HG03575 (cell line): ENCODE results near the gene TMEM273.

Experiments
- ATAC-seq: cut with Tn5 transposase; IDR thresholded peaks from one replicate; pipeline ENCODE4 v1.9.1; 2021; ENCODE audit not compliant: unreplicated experiment, insufficient number of reproducible peaks, low FRiP score; ENCODE audit errors: extremely low read depth

The TMEM273 gene

DNA sequence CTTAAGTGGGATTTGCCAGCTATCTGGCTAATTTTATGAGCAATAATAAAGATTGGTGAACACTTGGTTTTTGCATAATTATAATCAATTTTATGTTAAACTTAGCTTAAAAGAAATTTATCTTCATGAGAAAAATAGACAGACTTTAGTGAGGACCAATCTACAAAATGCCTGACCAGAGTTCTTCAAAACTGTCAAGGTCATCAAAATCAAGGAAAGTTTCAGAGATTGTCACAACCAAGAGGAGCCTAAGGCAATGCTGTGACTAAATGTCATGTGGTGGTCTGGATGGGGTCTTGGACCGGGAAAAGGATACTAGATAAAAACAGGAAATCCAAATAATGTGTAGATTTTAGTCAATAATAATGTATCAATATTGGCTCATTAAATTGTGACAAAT is 36.7 kb downstream of the TMEM273 start:
- ATAC-seq: no peak

DNA sequence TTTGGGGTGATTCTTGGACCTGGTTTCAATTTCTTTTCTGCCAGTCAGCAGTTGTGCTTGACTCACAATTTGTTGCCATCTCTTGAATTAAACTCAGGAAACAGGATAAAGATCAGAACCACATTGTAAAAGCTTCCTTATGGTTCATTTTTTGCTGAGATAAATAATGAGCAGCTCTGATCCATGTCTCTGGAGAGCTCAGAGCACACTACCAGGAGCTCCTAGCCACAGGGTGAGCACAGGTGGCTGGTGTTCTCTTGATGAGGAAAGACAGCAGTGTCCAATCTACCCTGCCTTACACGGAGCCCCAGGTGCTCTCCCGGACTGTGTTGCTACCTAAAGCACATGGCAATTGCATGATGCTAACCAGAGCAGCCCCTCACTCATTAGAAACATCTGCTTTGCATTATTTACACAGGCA is 37.2 kb downstream of the TMEM273 start:
- ATAC-seq: no peak

DNA sequence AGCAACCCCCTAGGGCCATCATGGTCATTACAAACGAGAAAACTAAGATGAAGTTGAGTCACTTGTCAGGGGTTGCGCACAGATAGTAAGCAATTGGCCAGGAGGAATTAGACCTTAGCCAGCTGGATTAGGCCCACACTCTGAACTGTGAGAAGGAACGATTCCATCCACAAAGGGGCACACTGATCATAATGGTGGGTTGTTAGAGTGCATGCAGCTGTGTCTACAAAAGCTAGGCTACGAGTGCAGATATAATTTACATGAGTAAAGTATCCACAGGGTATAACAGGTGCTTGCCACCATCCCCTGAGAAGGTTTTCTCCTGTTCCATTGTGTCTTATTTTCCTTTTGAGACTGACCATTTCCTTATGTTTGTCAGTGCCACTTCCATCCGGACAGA is 37.8 kb downstream of the TMEM273 start:
- no peak for ATAC-seq

DNA sequence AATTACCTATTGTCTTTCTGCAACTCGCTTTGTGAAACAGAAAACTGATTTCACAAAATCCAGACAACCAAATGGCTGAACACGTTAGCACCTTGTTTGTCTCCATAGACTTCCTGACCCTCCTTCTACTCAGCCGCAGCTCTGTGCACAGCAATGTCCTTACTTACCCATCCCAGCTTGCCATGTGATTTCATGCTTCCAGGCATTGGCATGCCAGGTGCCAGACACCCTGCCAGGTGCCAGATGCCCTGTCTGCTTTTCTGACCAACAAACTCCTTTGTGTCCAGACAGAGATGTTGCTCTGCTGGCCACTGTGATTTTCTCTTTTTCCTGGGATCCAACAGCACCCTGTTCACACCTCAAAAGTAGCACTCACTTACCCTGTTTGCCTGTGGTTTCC is 38.3 kb downstream of the TMEM273 start:
- no peak for ATAC-seq

DNA sequence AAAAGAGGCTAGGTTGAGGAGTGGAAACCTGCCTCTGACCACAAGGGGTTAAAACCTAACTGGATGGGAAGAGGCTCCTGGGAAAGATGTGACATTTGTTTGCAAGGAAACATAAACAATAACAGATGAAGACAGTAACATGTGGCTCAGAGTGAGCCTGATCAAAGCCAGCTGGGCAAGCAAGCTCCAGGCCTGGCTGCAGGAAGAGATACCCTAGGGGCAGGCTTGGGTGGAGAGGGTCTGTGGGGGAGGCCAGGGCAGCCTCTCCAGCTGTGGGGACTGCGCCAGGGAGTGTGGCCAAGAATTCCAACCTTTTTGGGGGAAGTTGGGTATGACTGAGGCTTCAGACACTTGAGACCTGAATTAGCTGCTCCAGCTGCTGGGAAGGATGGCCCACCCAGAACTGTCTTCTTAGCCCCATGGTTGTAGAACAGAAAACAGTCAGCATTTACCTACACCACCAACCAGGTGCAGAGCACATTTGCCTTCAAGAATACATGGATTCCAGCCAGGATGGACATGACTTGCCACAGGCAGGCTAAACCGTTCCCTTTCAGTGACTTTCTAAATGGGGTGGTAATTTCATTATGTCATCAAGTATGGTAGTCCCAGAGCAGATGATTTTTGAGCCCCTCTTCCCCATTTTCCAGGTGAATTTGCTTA is 44.0 kb downstream of the TMEM273 start:
- ATAC-seq: no peak

DNA sequence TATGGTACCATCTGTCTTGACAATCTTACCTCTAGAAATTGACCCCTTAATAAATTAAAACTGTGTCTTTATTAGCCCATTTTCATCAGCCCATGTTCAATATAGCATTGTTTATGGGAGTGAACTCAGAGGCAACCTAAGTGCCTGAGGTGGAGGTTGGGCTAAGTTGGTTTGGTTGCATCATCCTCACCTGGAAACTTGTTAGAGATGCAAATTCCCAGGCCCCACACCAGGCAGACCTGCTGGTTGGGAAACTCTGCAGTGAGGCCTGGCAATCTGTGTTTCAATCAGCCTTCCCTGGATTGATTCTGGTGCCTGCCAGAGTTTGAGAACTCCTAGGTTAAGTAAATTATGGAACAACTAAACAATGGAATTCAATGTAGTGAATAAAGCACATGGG is 44.9 kb downstream of the TMEM273 start:
- ATAC-seq: no peak

DNA sequence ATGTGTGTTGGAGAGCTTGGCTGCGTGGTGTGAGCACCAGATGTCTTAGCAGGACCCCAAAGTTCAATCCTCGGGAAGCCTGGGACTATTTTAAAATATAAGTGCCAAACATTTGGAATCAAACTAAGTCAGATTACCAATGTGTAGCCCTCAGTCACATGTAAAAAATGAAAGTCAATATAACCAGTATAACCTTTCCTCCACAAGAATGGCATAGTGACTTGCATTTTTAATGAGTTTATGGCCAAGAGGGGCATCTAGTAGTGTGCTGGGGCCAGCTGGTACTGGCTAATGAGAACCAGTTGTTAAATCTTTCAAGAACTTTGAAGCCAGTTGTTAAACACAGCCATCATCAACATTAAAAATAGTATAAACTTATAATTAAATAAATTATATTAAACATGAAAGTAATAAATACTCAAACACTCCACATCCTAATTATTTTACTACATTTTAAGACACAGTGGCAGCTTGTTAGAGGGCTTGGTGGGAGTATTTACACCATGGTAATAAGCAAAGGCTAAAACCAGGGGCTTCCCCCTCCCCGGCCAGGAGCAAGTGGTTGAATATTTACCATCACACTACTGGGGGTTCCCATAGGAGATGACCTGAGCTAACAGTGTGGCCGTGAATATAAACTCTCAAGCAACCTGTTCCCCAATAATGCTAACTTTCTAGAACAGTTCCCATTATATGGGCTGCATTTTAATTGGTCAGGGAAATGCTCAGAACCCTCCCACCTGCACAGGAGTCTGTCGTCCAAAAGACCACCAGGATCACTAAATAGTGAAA is 46.5 kb downstream of the TMEM273 start:
- ATAC-seq: no peak

DNA sequence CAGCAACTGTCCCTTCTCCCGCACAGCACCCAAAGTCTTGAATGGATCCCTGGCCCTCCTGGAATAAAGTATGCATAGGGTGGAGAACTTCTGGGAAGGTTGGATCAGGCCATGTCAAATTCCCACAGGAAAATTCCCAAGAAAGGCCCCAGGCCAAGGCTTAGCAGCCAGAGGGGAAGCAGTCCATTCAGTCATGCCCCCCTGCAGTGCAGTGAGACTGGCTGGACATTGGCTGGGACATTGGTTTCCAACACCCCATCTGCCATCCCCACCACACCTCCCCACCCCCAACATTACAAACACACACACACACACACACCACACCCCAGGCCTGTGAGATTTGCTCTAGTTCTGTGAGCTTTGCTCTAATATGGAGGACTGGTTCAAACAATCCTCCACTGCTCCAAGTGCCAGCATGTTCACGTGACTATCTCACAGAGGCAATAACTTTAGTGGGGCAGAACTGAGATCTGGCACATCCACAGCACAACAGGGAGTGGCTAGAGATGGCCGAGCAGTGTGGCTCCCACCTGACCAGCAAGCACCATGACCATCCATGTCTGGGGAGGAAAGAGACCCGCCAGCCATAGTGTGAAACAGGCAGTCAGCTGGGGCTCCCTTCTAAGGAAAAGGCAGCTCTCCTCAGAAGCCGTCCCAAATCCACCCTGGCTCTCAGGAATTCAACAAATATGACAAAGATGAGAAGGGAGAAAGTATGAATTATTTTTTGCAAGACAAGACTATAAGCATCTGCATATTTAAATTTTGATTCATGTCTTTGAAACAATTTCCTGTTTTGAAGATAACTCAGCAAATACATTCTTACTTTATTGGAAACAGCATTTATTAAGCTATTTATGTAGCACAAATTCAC is 47.6 kb downstream of the TMEM273 start:
- no peak for ATAC-seq

DNA sequence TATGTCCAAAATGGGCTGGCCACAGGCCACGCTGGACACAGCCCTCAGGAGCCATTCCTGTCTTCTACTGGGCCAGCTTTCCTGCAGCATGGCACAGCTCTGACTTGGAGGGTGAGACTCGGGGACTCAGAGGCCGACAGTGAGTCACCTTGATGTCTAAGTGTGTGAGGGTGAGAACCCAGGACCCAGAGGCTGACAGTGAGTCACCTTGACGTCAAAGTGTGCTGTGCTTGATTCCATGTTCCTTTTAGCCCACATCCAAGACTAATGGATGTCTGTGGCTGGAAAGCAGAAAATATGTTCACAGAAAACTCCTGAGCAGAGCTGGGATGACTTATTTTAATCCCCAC is 48.4 kb downstream of the TMEM273 start:
- ATAC-seq: no peak

DNA sequence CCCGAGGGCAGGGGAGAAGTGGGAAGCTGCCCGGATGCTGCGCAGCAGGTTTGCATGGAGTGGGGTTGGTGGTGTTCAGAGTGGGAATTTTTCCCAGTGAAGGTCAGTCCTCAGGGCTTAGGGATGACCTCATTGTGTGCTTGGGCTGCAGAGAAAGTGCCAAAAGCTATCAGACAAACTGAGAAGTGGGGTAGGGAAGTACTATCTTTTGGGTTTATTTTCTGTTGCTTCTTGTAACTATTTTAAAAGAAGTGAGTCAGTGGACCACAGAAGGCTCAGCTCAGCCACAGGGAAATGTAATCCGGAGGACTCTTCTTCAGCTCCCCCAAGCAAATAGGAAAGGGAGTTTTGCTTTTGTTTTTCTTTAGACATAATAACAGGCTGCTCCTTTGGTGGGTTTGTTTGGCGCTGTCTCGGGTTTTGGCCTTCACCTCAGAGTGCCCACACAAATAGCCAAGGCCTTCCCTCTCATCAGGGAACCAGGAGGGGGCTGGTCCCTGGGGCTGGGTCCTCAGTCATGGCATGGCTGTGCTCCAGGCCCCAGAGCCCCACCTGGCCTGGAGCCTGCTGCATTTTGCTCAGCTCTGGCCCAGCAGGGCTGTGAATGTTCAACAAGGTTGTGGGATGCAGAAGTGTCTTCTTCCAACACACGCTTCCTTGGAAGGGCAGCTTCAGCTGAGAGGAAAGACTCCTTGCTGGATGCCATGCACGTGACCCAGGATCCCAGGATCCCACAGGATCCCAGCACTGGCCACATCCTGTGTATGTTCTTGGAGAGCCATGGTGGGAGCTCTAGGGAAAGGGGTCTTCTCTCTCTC is 49.0 kb downstream of the TMEM273 start:
- no peak for ATAC-seq

DNA sequence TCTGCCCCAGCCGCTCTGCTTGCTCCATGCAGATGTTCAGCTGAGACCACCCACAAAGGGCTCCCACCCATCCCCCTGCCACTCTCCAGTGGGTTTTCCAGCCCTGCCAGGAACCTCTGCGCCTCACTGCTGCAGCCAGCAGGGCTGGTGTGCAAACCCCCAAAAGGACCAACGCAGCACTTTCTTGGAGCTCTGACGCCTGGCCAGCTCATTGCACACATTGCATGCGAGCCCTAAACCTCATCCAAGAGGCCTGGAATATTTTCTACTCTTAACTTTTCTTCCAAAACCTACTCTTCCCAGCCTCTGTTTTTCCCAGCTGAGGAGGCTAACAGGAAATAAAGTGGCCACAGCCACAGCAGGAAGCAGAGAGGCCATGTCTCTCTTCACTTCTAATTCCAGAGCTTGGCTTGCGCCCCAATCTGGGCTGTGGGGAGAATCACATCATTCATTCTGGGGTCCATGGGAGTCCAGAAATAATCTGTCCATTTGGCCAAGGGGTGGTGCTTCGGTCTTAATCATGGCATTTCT is 49.8 kb downstream of the TMEM273 start:
- no peak for ATAC-seq

DNA sequence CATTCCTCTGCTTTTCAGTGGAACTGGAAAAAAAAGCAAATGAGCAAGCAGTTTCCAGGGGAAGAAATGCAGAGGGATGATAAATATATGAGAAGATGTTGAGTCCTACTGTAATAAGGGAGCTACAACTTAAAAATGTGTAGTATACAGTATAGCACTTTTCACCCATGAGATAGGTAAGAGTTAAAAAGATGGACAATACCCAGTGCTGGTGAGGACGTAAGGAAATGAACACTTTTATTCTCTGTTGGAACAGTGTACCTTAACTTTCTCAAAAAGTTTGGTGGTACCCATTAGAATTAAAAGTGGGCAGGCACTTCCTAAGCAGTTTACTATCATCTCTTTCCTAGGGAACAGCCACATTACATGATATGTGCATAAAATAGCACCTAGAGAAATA is 51.7 kb downstream of the TMEM273 start:
- no peak for ATAC-seq

DNA sequence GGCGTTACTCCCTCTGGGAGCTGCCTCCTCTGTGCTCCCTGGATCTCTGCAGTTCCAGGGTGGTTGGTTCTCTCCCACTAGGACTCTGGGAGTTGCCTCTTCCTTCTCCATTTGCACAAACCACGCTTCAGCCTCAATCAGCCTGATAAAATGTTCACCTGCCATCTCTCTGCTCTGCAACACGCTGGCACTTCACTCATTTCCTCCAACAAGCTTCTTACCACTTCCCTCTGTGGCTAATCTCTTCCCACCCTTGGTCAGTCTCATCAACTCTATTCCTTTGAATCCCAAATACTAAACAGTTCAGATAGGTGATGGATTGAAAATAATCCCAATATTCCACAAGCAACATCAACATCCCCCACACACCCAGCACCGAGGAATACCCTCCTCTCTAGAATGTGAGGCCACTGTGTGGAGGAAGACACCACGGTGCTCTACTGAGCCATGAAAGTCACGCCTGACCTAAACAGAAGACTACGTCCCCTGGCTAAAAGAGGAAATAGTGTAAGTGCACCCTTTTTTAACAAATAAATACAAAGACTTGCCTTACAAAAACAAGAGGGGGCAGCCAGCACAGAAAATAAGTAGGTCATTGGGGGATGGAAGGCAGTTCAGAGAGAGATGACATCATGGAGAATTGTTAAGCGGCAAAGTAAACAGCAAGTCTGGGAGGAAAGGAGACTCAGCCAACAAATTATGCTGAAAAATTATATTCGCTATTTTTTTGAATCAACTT is 52.4 kb downstream of the TMEM273 start:
- no peak for ATAC-seq

DNA sequence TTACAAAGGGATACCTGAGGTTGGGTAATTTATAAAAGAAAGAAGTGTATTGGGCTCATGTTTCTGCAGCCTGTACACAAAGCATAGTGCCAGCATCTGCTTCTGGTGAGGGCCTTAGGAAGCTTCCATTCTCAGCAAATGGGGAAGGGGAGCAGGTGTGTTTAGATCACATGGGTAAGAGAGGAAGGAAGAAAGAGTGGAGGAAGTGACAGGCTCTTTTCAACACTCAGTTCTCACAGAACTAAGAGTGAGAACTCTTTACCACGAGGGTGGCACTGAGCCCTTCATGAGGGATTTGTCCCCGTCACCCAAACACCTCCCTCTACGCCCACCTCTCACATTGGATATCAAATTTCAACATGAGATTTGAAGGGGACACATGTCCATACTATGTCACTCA is 53.9 kb downstream of the TMEM273 start:
- ATAC-seq: no peak

DNA sequence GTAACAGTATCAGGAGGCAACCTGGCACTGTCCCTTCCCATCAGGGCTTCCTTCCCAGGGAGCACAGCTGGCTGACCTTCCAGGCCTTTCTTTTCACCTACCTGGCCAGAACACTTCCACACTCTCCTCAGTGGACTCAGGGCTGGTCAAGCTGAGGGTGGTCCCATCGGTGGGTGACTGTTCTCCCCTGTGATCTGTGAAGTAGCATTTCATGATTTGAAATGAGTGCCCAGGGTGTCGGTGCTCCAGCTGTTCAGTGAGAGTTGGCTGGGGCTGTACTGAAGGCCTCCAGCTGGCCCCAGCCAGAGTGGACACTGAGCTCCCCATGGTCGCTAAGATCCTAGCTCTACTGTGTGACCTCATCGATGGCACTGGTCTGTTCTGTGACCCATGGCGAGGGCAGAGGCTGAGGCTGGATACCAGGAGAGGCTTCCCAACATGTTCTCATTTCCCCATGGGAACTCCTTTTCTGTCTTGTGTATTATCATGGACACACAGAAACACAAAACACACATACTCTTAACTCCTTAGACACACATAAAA is 54.4 kb downstream of the TMEM273 start, which contains the start of gene FAM170B:
Gene FAM170B (minus strand): TSS at position 316 of the 543 bp plus-strand sequence. CDS start 103 bp downstream, at position 213.
- no peak for ATAC-seq

DNA sequence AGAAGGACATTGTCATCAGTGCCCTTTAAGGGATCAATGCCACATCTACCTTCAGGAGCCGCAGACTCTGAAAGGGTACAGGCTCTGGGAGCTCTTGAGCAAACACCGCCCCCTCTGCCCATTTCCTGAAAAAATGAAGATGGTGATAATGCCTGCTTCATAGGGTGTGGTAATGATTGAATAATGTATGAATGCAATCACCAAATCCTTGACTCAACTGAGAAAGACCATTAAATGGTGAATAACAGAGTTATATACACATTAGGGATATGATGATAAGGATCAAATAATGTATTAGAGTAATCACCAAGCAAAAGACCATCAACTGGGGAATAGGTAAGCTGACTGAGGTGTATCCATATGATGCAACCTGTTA is 55.8 kb downstream of the TMEM273 start:
- ATAC-seq: no peak

DNA sequence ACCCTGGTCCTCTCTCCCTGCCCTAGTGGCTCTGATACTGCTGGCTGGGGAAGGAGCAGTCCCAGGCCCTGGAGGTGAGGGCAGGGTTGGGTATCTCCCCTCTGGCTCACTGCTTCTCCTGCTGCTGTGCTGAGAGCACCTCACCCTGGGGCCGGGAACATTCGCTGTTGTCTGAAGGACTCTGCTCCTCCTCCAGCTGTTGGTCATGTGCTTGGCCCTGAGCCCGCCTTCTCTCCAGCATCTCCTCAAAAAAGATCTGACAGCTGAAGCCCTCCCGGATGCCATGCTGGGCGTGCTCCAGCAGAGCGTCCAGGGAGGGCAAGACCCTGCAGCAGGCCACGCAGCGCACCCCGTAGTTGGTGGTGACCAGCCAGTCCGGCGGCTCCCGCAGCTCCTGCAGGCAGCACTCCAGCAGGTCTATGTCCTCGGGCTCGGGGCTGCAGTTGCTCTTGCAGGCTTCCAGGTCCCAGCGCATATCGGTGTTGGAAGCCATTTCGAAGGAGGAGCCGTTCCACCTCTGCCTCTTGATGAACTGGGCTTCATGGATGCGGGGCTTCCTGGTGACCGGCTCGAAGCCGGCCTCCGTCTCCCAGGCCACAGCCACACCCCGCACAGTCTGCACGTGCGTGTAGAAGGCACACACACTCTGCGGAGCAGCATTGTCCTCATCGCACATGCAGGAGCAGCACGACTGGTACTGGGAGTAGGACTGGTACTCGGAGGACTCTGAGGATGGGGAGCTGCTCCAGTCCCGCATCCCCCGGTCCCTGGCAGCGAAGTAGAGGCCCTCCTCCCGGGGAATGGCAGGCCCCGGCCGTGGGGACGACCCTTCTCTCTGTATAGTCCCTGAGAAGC is 56.5 kb downstream of the TMEM273 start:
- no peak for ATAC-seq
